PFSK-1 (cell line): ENCODE results near the gene NR1I2.

Experiments
- FOXP2 ChIP-seq: optimal IDR thresholded peaks from 2 replicates; pipeline ENCODE3; 2011; ENCODE audit warnings: borderline replicate concordance, control low read depth, inconsistent platforms; ENCODE audit not compliant: insufficient read depth; ENCODE audit errors: extremely low read length, extremely low read depth
- POLR2AphosphoS5 ChIP-seq: IDR thresholded peaks from 2 replicates; pipeline ENCODE4 v1.6.1; 2012; ENCODE audit warnings: low read depth, mild to moderate bottlenecking, control low read depth, low read length, moderate library complexity
- SIN3A ChIP-seq: IDR thresholded peaks from 2 replicates; pipeline ENCODE4 v1.6.1; 2012; ENCODE audit warnings: mild to moderate bottlenecking, low read length, moderate library complexity, borderline replicate concordance; ENCODE audit not compliant: insufficient read depth
- TAF1 ChIP-seq: IDR thresholded peaks from 2 replicates; pipeline ENCODE4 v1.6.1; 2012; ENCODE audit warnings: low read length, control low read depth, borderline replicate concordance; ENCODE audit not compliant: insufficient read depth
- TF ChIP-seq, protein P1 (sequence below), 2 experiments: IDR thresholded peaks; 2 replicates each; pipeline versions ENCODE4 v1.6.1 to v1.8.0; 2011 to 2012; ENCODE audit warnings: low read depth in 2 of 2, low read length in 2 of 2, control low read depth in 1 of 2, inconsistent platforms in 1 of 2, mild to moderate bottlenecking in 1 of 2, moderate library complexity in 1 of 2; ENCODE audit not compliant: insufficient read depth in 1 of 2

The NR1I2 gene

DNA sequence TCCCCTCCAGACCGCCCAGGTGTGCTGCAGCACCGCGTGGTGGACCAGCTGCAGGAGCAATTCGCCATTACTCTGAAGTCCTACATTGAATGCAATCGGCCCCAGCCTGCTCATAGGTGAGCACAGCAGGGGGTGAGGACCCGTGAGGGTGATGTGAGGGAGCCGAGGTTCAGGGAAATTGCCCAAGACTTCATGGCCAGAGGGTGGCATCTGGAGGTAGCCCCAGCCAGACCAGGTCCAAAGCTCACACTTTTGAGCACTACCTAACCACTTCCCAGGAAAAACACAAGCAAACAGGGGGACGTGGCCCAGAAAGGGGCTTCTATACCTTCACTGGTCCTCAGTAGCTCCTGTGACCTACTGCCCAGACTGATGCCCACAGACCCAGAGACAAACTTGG, 33.8 kb downstream of the NR1I2 start:
- TF ChIP-seq, protein P1, sequence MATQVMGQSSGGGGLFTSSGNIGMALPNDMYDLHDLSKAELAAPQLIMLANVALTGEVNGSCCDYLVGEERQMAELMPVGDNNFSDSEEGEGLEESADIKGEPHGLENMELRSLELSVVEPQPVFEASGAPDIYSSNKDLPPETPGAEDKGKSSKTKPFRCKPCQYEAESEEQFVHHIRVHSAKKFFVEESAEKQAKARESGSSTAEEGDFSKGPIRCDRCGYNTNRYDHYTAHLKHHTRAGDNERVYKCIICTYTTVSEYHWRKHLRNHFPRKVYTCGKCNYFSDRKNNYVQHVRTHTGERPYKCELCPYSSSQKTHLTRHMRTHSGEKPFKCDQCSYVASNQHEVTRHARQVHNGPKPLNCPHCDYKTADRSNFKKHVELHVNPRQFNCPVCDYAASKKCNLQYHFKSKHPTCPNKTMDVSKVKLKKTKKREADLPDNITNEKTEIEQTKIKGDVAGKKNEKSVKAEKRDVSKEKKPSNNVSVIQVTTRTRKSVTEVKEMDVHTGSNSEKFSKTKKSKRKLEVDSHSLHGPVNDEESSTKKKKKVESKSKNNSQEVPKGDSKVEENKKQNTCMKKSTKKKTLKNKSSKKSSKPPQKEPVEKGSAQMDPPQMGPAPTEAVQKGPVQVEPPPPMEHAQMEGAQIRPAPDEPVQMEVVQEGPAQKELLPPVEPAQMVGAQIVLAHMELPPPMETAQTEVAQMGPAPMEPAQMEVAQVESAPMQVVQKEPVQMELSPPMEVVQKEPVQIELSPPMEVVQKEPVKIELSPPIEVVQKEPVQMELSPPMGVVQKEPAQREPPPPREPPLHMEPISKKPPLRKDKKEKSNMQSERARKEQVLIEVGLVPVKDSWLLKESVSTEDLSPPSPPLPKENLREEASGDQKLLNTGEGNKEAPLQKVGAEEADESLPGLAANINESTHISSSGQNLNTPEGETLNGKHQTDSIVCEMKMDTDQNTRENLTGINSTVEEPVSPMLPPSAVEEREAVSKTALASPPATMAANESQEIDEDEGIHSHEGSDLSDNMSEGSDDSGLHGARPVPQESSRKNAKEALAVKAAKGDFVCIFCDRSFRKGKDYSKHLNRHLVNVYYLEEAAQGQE (IDR thresholded peaks at IDR 0.05; ENCODE audit: insufficient read depth in 1 of 2, low read depth in 2 of 2, low read length in 2 of 2), result no peak
- TF ChIP-seq POLR2AphosphoS5 (no peak), FOXP2 (no peak), TAF1 (no peak), SIN3A (no peak)

- TF ChIP-seq TAF1, result no peak
- TF ChIP-seq FOXP2, result no peak
- TF ChIP-seq POLR2AphosphoS5, result no peak
- TF ChIP-seq, protein P1 (IDR thresholded peaks at IDR 0.05; ENCODE audit: insufficient read depth in 1 of 2, low read depth in 2 of 2, low read length in 2 of 2), result no peak
- no peak for TF ChIP-seq SIN3A
These were observed 35.2 kb downstream of the NR1I2 start for GRCh38 chr3:119817071-119817470.

DNA sequence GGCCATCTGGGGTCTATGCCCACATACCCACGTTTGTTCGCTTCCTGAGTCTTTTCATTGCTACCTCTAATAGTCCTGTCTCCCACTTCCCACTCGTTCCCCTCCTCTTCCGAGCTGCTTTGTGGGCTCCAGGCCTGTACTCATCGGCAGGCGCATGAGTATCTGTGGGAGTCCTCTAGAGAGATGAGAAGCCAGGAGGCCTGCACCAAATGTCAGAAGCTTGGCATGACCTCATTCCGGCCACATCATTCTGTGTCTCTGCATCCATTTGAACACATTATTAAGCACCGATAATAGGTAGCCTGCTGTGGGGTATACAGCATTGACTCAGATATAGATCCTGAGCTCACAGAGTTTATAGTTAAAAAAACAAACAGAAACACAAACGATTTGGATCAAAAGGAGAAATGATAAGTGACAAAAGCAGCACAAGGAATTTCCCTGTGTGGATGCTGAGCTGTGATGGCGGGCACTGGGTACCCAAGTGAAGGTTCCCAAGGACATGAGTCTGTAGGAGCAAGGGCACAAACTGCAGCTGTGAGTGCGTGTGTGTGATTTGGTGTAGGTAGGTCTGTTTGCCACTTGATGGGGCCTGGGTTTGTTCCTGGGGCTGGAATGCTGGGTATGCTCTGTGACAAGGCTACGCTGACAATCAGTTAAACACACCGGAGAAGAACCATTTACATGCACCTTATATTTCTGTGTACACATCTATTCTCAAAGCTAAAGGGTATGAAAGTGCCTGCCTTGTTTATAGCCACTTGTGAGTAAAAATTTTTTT, 35.9 kb downstream of the NR1I2 start:
- TF ChIP-seq TAF1 (no peak), FOXP2 (no peak), SIN3A (no peak), POLR2AphosphoS5 (no peak)
- TF ChIP-seq, protein P1 (IDR thresholded peaks at IDR 0.05; ENCODE audit: insufficient read depth in 1 of 2, low read depth in 2 of 2, low read length in 2 of 2), result no peak

GRCh38 chr3:119818937-119819336, 37.0 kb downstream of the NR1I2 start:
- TF ChIP-seq SIN3A (no peak), TAF1 (no peak), POLR2AphosphoS5 (no peak)

DNA sequence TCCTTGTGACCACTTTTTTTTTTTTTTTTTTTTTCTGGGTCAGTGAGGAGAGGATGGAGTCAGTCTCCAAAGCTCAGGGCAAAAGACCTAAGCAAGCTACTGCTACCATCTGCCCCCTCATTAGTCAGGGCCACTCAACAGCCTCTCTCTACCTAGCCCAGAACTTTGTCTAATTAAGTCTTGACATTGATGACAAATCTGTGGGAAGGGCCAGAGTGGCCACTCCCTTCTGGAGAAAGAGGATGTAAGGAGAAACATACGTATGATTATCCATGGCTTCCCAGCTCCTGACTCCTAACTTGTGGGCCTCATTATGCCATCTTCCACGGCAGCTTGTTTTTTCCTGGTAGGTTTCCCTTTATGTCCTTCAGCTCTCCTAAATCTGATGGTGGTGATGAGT, 37.9 kb downstream of the NR1I2 start:
- no peak for TF ChIP-seq SIN3A
- TF ChIP-seq POLR2AphosphoS5, result no peak
- TF ChIP-seq, protein P1 (IDR thresholded peaks at IDR 0.05; ENCODE audit: insufficient read depth in 1 of 2, low read depth in 2 of 2, low read length in 2 of 2), result no peak
- TF ChIP-seq FOXP2, result no peak
- TF ChIP-seq TAF1, result no peak
